Measurements from ENCODE around the gene FUT8.

GRCh38 chr14:65756880-65757279 is 344.4 kb downstream of the FUT8 start:
- no peak for TF ChIP-seq CTCF (IDR thresholded peaks at IDR 0.05; ENCODE audit: low read depth, low read length, missing input control)
- TF ChIP-seq, protein P1, sequence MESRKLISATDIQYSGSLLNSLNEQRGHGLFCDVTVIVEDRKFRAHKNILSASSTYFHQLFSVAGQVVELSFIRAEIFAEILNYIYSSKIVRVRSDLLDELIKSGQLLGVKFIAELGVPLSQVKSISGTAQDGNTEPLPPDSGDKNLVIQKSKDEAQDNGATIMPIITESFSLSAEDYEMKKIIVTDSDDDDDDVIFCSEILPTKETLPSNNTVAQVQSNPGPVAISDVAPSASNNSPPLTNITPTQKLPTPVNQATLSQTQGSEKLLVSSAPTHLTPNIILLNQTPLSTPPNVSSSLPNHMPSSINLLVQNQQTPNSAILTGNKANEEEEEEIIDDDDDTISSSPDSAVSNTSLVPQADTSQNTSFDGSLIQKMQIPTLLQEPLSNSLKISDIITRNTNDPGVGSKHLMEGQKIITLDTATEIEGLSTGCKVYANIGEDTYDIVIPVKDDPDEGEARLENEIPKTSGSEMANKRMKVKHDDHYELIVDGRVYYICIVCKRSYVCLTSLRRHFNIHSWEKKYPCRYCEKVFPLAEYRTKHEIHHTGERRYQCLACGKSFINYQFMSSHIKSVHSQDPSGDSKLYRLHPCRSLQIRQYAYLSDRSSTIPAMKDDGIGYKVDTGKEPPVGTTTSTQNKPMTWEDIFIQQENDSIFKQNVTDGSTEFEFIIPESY (IDR thresholded peaks at IDR 0.05), result no peak
- TF ChIP-seq, protein P2, sequence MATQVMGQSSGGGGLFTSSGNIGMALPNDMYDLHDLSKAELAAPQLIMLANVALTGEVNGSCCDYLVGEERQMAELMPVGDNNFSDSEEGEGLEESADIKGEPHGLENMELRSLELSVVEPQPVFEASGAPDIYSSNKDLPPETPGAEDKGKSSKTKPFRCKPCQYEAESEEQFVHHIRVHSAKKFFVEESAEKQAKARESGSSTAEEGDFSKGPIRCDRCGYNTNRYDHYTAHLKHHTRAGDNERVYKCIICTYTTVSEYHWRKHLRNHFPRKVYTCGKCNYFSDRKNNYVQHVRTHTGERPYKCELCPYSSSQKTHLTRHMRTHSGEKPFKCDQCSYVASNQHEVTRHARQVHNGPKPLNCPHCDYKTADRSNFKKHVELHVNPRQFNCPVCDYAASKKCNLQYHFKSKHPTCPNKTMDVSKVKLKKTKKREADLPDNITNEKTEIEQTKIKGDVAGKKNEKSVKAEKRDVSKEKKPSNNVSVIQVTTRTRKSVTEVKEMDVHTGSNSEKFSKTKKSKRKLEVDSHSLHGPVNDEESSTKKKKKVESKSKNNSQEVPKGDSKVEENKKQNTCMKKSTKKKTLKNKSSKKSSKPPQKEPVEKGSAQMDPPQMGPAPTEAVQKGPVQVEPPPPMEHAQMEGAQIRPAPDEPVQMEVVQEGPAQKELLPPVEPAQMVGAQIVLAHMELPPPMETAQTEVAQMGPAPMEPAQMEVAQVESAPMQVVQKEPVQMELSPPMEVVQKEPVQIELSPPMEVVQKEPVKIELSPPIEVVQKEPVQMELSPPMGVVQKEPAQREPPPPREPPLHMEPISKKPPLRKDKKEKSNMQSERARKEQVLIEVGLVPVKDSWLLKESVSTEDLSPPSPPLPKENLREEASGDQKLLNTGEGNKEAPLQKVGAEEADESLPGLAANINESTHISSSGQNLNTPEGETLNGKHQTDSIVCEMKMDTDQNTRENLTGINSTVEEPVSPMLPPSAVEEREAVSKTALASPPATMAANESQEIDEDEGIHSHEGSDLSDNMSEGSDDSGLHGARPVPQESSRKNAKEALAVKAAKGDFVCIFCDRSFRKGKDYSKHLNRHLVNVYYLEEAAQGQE (IDR thresholded peaks at IDR 0.05), result no peak
- TF ChIP-seq TAF1 (conservative IDR thresholded peaks at IDR 0.05), result no peak
- TF ChIP-seq GABPA (IDR thresholded peaks at IDR 0.05 in 1 of 2, conservative IDR thresholded peaks at IDR 0.05 in 1 of 2), result no peak
- TF ChIP-seq NR2F2 (IDR thresholded peaks at IDR 0.05), result no peak
- TF ChIP-seq YY1 (IDR thresholded peaks at IDR 0.05), result no peak
- TF ChIP-seq SP1 (IDR thresholded peaks at IDR 0.05), result no peak
- TF ChIP-seq MAX (IDR thresholded peaks at IDR 0.05), result no peak
- no peak for TF ChIP-seq EGR1 (IDR thresholded peaks at IDR 0.05; ENCODE audit: low read depth in 2 of 2)

All from liver (tissue), 3 donors.